NCI-H2171 treated with DMSO at 0.1 percent for 48 hours (cell line): ENCODE data around the gene PIK3R6.

Experiments used
- DNase-seq: peaks from one replicate; lab custom pipeline; 2025; lab: John Stamatoyannopoulos, UW

PIK3R6 gene

DNA sequence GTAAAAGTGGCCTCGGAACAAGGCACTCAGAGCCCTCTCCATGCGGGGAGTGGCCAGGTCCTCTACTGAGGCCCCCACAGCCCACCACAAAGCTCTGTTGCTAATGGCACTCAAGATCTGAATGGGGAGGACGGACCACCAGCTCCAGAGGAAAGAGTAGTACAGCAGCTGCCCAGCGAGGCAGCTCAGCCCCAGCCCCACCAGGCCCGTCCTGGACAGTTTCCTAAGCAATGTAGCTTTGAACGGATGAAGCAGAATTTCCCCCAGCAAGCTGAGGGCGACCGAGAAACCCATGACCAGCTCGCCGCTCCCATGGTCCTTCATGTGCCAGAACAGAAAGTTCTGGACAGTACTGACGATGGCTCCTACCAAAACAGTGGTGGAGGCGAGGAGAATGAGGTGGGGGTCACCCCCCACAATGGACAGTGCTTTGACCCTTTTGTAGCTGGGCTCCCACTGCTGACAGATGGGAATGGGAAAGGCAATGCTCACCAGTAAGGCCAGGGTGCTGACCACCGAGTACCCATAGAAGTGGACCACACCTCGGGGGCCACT lies 69.8 kb downstream of the PIK3R6 start:
- DNase-seq = no peak

DNA sequence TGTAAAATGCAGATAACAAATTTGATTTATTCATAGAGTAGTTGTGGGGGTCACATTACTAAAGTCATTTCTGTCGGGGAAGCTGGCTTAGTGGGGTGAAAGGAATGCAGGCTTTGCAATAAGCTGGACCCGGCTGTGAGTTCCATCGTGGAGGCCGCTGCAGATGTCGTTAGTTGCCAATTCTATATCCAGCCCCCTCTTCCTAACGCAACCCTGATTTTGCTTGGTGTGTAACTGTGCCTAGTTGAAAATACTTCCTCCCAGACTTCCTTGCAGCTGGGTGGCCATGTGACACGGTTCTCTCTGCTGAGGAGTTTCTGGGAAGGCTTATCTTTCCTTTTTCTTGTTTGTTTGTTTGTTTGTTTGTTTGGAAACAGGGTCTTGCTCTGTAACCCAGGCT lies 72.8 kb downstream of the PIK3R6 start:
- no peak for DNase-seq

DNA sequence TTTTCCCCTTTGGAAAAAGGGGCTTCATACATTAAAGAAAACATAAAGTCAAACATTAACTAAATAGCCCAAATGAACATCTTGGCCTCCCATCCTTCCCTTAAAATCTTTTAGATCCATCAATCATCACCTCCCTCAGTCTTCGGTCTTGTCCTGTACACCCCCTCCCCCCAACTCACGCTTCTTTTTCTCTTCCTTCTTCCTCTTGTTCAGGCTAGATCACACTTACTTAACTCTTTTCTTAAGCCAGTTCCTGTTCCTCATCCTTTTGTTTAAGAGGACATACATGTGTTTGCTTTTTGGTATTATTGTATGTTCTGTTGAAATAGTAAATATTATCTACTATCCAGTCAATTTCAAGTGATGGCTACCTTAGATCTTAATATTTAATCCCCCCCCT lies 73.8 kb downstream of the PIK3R6 start:
- DNase-seq = no peak

DNA sequence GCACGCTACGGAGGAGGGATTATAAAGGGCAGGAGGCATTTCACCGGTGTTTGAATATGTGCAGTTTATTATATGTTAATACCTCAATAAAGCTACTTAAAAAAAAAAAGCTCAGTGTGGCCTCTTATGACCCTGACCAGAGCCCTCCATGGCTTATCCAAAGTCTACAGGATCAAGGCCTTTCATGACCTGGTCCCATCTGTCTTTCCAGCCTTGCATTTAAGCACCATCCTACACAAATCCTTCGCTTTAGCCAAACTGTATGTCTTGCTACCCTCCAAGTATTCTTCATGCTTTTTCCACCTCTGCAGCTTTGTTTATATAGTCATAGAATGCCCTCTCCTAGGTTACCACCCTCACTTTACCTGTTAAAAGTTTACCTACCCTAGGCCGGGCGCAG lies 74.8 kb downstream of the PIK3R6 start:
- DNase-seq = no peak

DNA sequence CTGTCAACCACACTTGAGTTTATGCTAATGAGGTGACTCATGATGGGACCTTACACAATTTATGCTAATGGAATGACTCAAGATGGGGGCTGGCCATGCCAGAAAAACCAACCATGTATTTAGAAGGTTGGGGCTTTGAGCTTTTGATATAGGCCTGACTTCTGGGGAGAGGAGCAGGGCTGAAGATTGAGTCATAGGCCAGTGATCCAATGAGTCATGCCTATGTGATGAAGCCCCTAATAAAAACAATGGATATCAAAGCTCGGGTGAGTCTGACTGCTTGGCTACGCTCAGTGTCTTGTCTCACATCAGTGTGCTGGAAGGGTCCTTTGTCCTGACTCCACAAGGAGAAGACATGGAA lies 75.6 kb downstream of the PIK3R6 start:
- no peak for DNase-seq

DNA sequence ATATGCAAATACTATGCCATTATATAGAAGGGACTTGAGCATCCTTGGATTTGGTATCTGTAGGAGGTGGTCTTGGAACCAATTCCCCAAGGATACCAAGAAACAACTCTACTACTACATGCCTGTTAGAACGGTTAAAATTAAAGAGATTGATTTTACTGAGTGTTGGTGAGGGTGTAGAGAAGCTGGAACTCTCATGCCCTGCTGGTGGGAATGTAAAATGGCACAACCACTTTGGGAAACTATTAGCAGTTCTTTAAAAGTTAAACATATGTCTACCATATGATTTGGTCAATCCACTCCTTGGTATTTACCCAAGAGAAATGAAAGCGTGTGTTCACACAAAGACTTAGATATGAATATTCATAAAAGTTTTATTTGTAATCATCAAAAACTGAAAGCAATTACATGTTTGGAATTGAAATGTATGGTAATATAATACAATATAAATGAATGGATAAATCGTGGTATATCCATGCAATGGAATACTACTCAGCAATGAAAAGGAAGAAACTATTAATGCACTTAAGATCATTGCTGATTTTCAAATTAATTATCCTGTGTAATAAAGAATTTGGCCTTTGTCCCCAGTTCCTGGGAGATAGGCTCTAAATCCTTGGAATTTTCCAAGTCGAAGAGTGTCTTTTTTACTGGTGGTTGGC lies 76.1 kb downstream of the PIK3R6 start:
- no peak for DNase-seq

DNA sequence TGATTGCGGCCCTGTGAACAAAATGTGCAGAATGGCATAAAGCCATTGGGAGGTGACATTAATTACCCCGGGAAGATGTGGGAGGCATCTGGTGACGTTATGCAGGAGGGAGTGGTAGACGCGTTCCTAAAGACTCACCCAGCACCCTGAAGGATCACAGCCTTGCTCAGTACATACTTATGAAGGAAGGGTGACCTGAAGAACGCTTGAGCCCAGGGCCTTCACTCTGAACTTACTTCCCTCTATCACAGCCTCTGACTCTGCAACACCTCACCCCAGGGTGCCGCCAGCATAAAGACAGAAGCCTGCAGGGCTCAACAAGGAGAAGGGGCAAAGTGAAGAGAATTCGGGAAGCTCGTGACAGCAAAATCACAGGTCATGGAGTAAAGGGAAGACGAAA lies 77.7 kb downstream of the PIK3R6 start:
- DNase-seq = no peak

DNA sequence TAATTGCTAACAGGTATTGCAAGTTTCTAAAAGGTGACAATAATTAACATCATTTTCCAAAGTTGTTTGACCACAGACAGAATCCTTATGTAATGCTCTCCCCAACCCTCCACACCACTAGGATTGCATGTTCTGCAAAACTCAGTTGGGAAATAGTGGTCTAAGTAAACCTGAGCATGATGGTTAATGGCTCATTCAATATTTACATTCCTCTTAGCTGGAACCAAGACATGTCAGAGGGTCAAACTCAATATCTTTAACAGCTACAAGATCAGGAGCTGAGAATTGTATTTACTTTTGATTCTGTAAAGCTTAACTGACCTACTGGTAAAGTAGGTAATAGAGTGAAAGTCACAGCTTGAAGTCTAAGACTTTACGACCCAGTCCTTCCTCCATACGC lies 78.5 kb downstream of the PIK3R6 start:
- no peak for DNase-seq

DNA sequence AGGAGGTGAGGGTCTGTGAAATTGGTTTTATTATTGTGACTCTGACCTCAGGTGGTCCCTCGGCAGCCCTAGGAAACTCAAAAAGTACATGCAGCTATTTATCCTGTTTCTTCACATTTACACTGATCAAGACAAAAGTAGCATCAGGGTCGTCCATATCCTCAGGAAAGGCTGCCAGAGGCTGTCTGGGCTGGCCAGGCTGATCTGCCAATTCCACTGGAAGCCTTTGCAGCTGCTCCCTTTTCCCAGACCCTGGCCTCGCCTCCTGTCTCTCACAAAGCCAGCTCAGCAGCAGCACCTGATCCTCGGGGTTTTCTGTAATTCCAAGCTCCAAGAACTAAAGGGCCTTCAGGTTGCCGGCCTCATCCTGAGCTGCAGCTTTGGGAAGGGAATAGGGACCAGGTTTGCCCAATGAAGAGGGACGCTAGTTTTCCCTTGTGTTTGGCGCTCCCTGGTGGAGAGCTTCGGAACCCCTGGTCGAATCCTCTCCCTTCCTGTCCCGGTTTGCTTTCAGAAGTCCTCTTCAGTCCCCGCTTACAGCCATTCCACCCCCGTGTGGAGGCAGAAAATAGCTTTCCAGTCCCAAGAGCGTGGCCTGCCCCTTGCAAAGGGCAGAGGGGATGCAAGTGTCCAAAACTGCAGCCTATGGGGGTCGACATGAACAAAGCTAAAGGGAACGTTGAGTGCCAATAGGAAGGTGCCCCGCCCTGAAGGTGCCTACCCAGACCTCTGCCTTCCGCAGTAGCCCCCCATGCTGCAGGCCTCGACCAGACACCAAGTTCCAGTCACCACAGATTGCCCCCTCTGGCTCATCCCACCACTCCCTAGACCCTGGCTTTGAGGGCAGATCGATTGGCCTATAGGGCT lies 81.7 kb downstream of the PIK3R6 start:
- DNase-seq = peak; percentile 33

DNA sequence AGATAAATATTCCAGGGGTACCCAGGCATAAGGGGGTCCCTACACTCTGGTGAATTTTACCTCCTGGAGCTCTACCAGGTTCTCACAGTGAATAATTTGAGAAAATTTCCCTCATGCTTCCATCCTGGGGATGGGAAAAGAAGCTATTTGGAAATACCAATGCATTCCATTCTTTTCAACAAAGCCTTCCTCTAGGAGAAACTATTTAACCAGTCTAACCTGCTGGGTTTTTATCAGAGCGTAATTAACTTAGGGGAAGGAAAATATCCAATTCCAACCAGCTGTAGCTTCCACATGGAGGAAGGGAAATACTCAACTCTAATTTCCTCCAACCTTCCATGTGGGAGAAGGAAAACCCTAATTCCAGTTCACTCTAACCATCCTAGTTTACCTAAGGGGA lies 85.3 kb downstream of the PIK3R6 start:
- DNase-seq = no peak

DNA sequence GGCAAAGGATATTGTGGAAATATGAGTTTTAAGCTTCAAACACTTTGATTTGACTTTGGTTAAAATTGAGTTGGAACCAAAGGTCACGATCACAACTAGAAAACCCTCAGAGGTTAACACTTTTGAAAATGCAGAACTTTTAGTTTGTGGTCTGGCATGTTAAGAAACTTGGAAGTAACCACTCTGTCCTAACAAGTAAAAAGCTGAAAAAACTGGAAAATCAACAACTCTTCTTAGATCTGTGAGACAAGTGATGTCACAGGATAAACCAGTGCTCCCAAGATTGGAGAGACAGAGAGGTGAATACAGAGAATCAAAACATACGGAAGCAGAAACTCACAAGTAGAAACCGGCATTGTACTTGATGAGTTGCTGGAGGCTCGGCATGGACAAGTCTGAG lies 85.7 kb downstream of the PIK3R6 start:
- no peak for DNase-seq

DNA sequence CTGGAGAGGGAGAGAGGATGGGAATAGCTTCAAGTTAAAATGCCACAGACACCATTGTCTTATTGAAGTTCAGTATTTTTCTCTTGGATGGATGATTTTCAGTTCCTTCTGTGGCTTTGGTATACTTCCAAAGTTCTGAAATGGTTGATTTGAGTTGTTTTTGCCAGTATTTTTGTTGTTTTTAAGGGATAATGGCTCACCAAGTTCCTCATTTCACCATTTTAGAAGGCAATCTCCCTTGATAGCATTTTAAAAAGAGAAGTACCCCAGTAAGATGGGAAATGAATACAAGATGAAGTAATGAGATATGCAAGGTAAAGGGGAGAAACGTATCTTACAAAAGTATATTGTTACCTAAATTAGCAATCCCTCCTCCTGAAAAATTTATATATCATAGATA lies 90.6 kb downstream of the PIK3R6 start:
- DNase-seq = no peak

DNA sequence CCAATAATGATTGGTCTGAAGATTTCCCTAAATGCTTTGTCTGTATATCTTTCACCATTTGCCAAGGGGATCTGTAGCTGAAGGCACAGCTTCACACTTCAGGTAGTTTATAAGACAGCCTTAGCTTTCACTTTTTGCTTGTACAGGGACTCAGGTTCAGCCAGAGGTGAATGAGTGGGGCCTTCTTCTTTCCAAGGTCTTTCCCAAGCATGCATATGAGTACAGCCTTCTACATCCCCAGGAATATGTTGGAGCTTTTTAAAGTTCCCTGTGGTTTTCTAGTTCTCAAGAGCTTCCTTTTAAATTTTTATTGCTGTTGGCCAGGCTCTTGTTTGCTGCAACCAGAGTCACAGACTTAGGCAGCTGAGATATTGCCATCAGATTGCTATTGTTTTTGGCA lies 91.2 kb downstream of the PIK3R6 start:
- DNase-seq = no peak

DNA sequence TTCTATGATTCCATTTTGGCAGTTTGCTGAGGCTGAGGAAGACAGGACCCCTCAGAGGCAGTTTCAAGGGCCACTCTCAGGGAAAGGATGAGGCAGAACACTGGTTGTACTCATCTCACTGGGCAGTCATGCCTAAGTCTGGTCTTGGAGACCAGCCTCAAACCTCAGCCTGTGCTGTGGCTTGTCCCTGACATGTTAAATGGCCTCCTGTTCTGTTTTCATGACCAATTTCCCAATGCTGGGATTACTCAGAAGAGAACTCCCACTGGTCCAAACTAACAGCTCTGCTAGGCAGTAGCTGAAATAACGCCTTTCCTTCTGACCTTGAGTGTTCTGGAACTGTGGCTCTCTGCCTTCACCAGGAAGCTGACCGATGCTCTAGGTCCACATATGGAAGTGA lies 100.7 kb downstream of the PIK3R6 start:
- DNase-seq = no peak

DNA sequence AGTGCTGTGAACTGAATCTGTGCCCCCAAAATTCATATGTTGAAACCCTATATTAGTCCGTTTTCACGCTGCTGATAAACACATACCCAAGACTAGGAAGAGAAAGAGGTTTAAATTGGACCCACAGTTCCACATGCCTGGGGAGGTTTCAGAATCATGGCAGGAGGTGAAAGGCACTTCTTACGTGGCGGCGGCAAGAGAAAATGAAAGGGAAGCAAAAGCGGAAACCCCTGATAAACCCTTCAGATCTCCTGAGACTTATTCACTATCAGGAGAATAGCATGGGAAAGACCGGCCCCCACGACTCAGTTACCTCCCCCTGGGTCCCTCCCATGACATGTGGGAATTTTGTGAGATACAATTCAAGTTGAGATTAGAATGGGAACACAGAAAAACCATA lies 105.5 kb downstream of the PIK3R6 start:
- DNase-seq = no peak

DNA sequence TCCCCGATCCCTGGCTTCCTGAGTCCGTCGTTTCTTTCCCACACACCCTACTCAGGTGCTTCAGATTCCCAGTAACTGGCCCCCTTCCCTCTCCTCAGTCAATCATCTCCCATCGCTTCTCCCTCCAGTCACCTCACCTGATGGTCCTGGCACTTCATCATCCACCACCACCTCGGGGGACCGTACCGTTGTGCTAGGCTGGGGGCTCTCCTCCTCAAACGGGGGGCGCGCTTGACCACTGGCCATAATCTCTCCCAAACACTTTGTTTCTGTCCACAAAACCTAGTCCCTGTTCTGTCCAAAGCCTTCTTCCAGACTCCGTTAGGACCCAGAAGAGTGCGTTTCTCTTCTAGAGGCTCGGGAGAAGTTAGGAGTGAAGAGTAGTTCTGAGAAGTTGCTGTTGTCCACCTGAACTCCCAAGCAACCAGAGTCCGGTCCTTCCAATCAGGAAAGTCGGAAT lies 109.3 kb downstream of the PIK3R6 start, which contains the start of gene SPDYE4:
SPDYE4 (minus strand) TSS at position 410 of the 460 bp plus-strand sequence; CDS start at position 246, 164 bp downstream.
- DNase-seq = no peak

DNA sequence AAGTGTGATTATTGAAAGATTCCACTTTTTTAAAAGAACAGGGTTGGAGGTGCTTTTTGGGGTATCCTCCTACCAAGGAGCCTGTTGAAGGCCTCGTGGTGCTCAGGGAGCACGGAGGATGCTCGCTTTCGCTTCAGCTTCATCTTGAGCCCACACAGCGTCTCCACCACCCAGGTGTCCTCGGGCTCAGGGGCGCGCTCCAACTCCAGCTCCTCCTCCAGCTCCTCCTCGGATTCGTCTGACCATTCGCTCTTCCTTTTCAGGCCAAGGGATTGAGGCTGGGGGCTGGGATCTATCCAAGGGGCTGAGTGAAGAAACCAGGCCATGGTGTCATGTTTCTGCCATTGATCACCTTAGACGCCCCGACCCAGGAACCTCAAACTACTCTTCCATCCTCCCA lies 110.3 kb downstream of the PIK3R6 start:
- no peak for DNase-seq

DNA sequence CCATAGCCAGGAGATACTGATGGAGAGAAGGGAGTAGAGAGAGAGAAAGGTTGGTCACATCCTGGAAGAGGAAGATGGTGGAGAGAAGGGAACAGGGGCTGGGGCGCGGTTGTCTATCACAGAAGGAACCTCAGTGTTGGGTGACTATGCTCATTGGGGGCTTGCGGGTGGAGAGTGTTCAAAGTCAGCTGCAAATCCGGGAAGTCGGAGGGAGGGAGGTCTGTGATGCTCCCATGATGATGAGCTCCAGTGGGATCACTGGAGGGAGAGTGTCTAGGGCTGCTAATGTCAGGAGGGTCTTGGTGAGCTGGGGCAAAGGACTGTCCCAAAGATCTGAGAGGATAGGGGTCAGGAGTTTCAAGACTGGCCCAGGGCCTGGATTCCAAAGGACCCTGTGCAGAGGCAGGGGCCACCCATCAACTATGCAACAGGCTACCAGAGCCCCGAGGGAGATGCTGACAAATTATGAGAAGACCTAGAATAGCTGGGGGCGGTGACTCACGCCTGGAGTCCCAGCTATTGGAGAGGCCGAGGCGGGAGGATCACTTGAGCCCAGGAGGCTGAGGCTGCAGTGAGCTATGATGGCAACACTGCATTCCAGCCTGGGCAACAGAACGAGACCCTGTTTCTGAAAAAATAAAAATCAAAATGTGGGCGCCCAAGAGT lies 111.8 kb downstream of the PIK3R6 start:
- no peak for DNase-seq

DNA sequence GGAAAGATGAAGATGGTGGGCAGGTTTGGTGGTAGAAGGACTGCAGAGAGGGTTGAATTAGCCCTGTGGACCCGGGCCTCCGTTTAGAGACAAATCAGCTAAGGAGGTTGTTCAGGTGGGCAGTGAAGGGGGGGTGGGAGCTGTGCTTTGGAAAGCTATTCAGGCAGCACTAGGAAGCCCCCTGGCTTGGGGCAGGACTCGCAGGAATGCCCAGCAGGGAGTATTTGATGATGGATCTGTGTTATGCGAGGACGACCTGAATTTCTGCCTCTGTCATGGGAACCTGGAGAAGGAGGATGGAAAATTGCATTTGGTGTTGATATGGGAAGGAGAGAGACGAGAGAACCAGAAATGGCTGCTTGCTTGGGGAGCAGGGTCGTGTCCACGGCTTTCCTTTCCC lies 112.6 kb downstream of the PIK3R6 start:
- no peak for DNase-seq

DNA sequence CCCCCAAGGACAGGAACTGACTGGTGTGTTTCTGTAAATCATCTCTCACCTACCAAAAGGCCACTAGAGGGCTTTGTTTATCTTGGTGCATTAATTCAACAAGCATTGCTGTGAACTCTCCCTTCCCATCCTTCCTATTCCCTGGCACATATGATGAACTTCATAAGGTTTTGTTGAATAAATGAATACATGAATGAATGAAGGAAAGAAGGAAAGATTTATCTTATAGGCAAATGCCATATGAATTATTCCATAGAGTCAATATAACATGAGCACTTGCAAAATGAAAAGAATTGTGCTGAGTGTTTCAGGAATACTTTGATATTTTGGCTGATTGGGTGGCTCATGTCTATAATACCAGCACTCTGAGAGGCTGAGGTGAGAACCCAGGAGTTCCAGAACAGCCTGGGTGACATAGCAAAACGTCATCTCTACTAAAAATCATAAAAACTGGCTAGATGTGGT lies 113.5 kb downstream of the PIK3R6 start:
- peak; percentile 2 for DNase-seq

DNA sequence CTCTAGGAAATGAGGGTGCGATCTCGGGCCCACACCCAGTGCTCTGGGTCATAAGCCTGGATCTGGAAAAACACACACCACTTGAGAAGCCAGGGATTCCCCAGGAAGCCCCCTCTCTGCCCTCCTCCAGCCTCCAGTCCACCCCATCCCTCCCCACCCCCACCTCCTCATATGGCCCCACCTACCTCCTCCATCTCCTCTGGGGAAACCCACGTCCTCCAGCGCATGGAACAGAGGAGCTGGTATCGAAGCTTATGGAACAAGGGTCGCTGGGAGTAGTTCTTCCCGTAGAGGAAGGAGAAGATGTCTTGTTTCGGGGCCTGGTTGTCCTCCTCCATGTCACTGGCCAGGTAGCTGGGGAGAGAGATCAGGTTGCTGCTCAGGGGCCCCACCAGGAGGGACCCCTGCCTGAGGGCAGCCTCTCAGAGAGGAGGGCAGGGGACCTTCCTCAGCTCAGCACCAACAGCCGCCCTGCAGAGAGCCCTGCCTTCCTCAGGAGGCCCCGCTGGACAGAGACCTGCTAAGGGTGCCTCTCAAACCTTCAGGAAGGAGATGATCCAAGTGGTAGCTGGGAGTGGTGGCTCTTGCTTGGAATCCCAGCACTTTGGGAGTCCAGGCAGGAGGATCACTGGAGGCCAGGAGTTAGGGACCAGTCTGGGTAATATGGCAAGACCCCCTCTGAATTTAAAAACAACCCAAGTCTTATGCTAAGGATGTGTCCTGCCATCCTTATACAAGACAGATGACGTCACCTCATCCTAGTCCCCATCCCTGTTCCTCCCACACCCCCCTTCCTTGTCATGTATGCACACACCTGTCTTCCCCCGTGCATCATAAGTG lies 114.1 kb downstream of the PIK3R6 start:
- DNase-seq = no peak
